H9 (cell line): ENCODE results near the gene AP2A2. TPM values are rescaled to one million over a fixed set of nuclear protein-coding genes. Genes with fewer than 3 reads are reported as not detected.

Experiments
- DNase-seq: peaks from one replicate; pipeline ENCODE4 v3.0.0-alpha.2; 2017
- H2AFZ ChIP-seq: one replicate; pipeline ENCODE4 v1.6.1; 2013; ENCODE audit warnings: mild to moderate bottlenecking, low read length, control low read depth, moderate library complexity
- H2AK5ac ChIP-seq: 2 replicates; pipeline ENCODE4 v1.6.1; 2013; ENCODE audit warnings: low read length, control low read depth, mixed read lengths; ENCODE audit not compliant: insufficient read length
- H2BK120ac ChIP-seq: one replicate; pipeline ENCODE4 v1.6.1; 2013; ENCODE audit warnings: low read depth, mild to moderate bottlenecking, low read length, control low read depth, inconsistent platforms; ENCODE audit not compliant: poor library complexity, severe bottlenecking
- H2BK12ac ChIP-seq: 2 replicates; pipeline ENCODE4 v1.6.1; 2013; ENCODE audit warnings: low read length, control low read depth, mixed read lengths, low read depth; ENCODE audit not compliant: insufficient read length
- H2BK15ac ChIP-seq: 2 replicates; pipeline ENCODE4 v1.6.1; 2013; ENCODE audit warnings: low read depth, low read length, control low read depth
- H2BK20ac ChIP-seq: one replicate; pipeline ENCODE4 v1.6.1; 2013; ENCODE audit warnings: low read depth, mild to moderate bottlenecking, low read length, control low read depth, inconsistent platforms; ENCODE audit not compliant: poor library complexity, severe bottlenecking
- H2BK5ac ChIP-seq: 2 replicates; pipeline ENCODE4 v1.6.1; 2013; ENCODE audit warnings: low read length, control low read depth, mixed read lengths; ENCODE audit not compliant: insufficient read length
- H3K14ac ChIP-seq: 2 replicates; pipeline ENCODE4 v1.6.1; 2013; ENCODE audit warnings: low read length, control low read depth; ENCODE audit not compliant: insufficient read depth
- H3K18ac ChIP-seq: 2 replicates; pipeline ENCODE4 v1.6.1; 2013; ENCODE audit warnings: low read depth, mild to moderate bottlenecking, mixed read lengths, low read length, control low read depth; ENCODE audit not compliant: insufficient read length
- H3K23ac ChIP-seq: 2 replicates; pipeline ENCODE4 v1.6.1; 2013; ENCODE audit warnings: low read length, control low read depth, mixed read lengths, low read depth; ENCODE audit not compliant: insufficient read length
- H3K23me2 ChIP-seq: 2 replicates; pipeline ENCODE4 v1.6.1; 2013; ENCODE audit warnings: low read depth, mild to moderate bottlenecking, mixed read lengths, low read length, control low read depth; ENCODE audit not compliant: insufficient read length, poor library complexity, severe bottlenecking
- H3K27ac ChIP-seq: 2 replicates; pipeline ENCODE4 v1.5.1; 2013; ENCODE audit warnings: low read length, control low read depth, mixed read lengths, low read depth; ENCODE audit not compliant: insufficient read length
- H3K27me3 ChIP-seq: 2 replicates; pipeline ENCODE4 v1.6.1; 2013; ENCODE audit warnings: low read length, control low read depth, inconsistent platforms; ENCODE audit not compliant: insufficient read depth
- H3K4ac ChIP-seq: 2 replicates; pipeline ENCODE4 v1.6.1; 2013; ENCODE audit warnings: low read depth, mild to moderate bottlenecking, control low read depth, inconsistent platforms, low read length, moderate library complexity
- H3K4me1 ChIP-seq: 2 replicates; pipeline ENCODE4 v1.6.1; 2013; ENCODE audit warnings: low read length, control low read depth, inconsistent platforms; ENCODE audit not compliant: insufficient read depth
- H3K4me2 ChIP-seq: 2 replicates; pipeline ENCODE4 v1.6.1; 2013; ENCODE audit warnings: low read length, control low read depth, mixed read lengths; ENCODE audit not compliant: insufficient read length, insufficient read depth
- H3K56ac ChIP-seq: 2 replicates; pipeline ENCODE4 v1.6.1; 2013; ENCODE audit warnings: low read depth, mild to moderate bottlenecking, mixed read lengths, low read length, control low read depth; ENCODE audit not compliant: insufficient read length
- H3K79me1 ChIP-seq: 2 replicates; pipeline ENCODE4 v1.6.1; 2013; ENCODE audit warnings: low read depth, mild to moderate bottlenecking, moderate library complexity, low read length, control low read depth, inconsistent platforms; ENCODE audit not compliant: insufficient read depth, poor library complexity, severe bottlenecking
- H3K79me2 ChIP-seq: 2 replicates; pipeline ENCODE4 v1.6.1; 2013; ENCODE audit warnings: low read length, control low read depth, inconsistent platforms; ENCODE audit not compliant: insufficient read depth
- H3K9ac ChIP-seq: 2 replicates; pipeline ENCODE4 v1.6.1; 2013; ENCODE audit warnings: low read length, control low read depth, mixed read lengths; ENCODE audit not compliant: insufficient read length; ENCODE audit errors: extremely low read depth
- H3K9me3 ChIP-seq: one replicate; pipeline ENCODE4 v1.6.1; 2013; ENCODE audit warnings: low read depth, low read length, inconsistent platforms; ENCODE audit not compliant: control insufficient read depth
- H3T11ph ChIP-seq: one replicate; pipeline ENCODE4 v1.6.1; 2013; ENCODE audit warnings: mild to moderate bottlenecking, low read length, control low read depth, inconsistent platforms
- H4K20me1 ChIP-seq: one replicate; pipeline ENCODE4 v1.6.1; 2013; ENCODE audit not compliant: control insufficient read depth, insufficient read length, insufficient read depth
- H4K5ac ChIP-seq: 2 replicates; pipeline ENCODE4 v1.6.1; 2013; ENCODE audit warnings: low read depth, mild to moderate bottlenecking, mixed read lengths, low read length, control low read depth; ENCODE audit not compliant: insufficient read length
- H4K8ac ChIP-seq: replicated peaks from 2 replicates; pipeline ENCODE4 v1.6.1; 2013; ENCODE audit warnings: low read length, control low read depth, mixed read lengths, low read depth; ENCODE audit not compliant: insufficient read length
- H4K91ac ChIP-seq: 2 replicates; pipeline ENCODE4 v1.6.1; 2013; ENCODE audit warnings: low read depth, mild to moderate bottlenecking, moderate library complexity, mixed read lengths, low read length, control low read depth; ENCODE audit not compliant: insufficient read length
- H3K27ac Mint-ChIP-seq, 3 experiments: 2 replicates in 2 of 3; 3 replicates in 1 of 3; pipeline ENCODE4 v1.8.0; 2020 to 2021; ENCODE audit warnings: mixed read lengths in 3 of 3, mild to moderate bottlenecking in 1 of 3, moderate library complexity in 1 of 3
- H3K27me3 Mint-ChIP-seq: 2 replicates; pipeline ENCODE4 v1.8.0; 2021; ENCODE audit warnings: low read depth, mild to moderate bottlenecking, moderate library complexity, mixed read lengths
- H3K36me3 Mint-ChIP-seq, 3 experiments: 2 replicates in 2 of 3; 3 replicates in 1 of 3; pipeline ENCODE4 v1.8.0; 2020 to 2021; ENCODE audit warnings: low read depth in 3 of 3, mixed read lengths in 3 of 3; ENCODE audit not compliant: insufficient read depth in 1 of 3
- H3K4me1 Mint-ChIP-seq, 2 experiments: 2 replicates each; pipeline ENCODE4 v1.8.0; 2020; ENCODE audit warnings: mixed read lengths in 2 of 2
- H3K4me3 Mint-ChIP-seq, 2 experiments: 2 replicates in 1 of 2; 3 replicates in 1 of 2; pipeline ENCODE4 v1.8.0; 2020 to 2021; ENCODE audit warnings: mild to moderate bottlenecking in 2 of 2, mixed read lengths in 2 of 2, moderate library complexity in 1 of 2
- H3K9me3 Mint-ChIP-seq, 2 experiments: 2 replicates in 1 of 2; 3 replicates in 1 of 2; pipeline ENCODE4 v1.8.0; 2020; ENCODE audit warnings: mild to moderate bottlenecking in 2 of 2, mixed read lengths in 2 of 2, moderate library complexity in 1 of 2
- CTCF ChIP-seq: fragments of 200-600 bp; sonication (generic); conservative IDR thresholded peaks from 3 replicates; pipeline ENCODE4 v1.8.0; 2021; ENCODE audit warnings: antibody characterized with exemption, mild to moderate bottlenecking
- WGBS: extraction: QIAGEN DNeasy Blood & Tissue Kit; methylation state at CpG from one replicate; pipeline ENCODE4 v1.1.7; 2013; ENCODE audit warnings: missing lambda C conversion rate, low lambda C conversion rate, mixed read lengths; ENCODE audit not compliant: insufficient read length; ENCODE audit errors: extremely low coverage; 5-methylcytosine and 5-hydroxymethylcytosine counted together
- total RNA-seq: library from RNA; stranded (reverse); gene quantifications from 2 replicates; pipeline ENCODE4 v1.2.1, GENCODE V29; 2021

AP2A2 gene
- total RNA-seq, 1 experiment from 2014 or later, result 53.7 TPM

GRCh38 chr11:910044-910588, 15.6 kb upstream of the AP2A2 start:
- Histone ChIP-seq H2BK120ac (no peak overlapping the region), H3K23ac (no peak overlapping the region), H3K9me3 (no peaks in the 10 kb centered on the region), H3K79me1 (peaks cover 6% of the 10 kb centered on the region), H2AK5ac (no peak overlapping the region), H3K14ac (peak overlapping the region; percentile 48; the same call in 1 of the 2 replicates), H3K4me1 (no peaks in the 10 kb centered on the region; the same call in 1 of the 2 replicates), H4K20me1 (peaks cover 3% of the 10 kb centered on the region), H2BK12ac (no peak overlapping the region), H3K9ac (peak overlapping the region; percentile 69), H2BK20ac (no peak overlapping the region), H3T11ph (no peak overlapping the region), H3K23me2 (peaks cover 18% of the 10 kb centered on the region), H3K27ac (no peak overlapping the region), H4K91ac (no peak overlapping the region), H3K4ac (no peak overlapping the region), H2AFZ (no peak overlapping the region), H3K79me2 (peaks cover 3% of the 10 kb centered on the region; the same call in 1 of the 2 replicates), H4K8ac (no peak overlapping the region), H4K5ac (no peak overlapping the region), H3K4me2 (peak overlapping the region; percentile 70), H3K18ac (no peak overlapping the region), H3K27me3 (no peaks in the 10 kb centered on the region), H3K56ac (no peak overlapping the region), H2BK15ac (no peak overlapping the region), H2BK5ac (no peak overlapping the region)
- no CpG with 5 or more reads among the region's 38 CpGs for WGBS
- no peaks in the 10 kb centered on the region; a peak in 1 of 5 replicates for H3K9me3 Mint-ChIP-seq
- DNase-seq, result no peak
- H3K36me3 Mint-ChIP-seq, result peaks cover 0 to 29% (median 17%) of the 10 kb centered on the region in 3 experiments; a peak in 6 of 7 replicates
- TF ChIP-seq CTCF, result no peak
- peaks cover 9 to 14% of the 10 kb centered on the region in 2 experiments for H3K4me1 Mint-ChIP-seq
- H3K27ac Mint-ChIP-seq, result peak overlapping the region in 1 of 3 experiments; percentile 81; a peak in 2 of 7 replicates
- no peaks in the 10 kb centered on the region for H3K27me3 Mint-ChIP-seq
- H3K4me3 Mint-ChIP-seq, result peak overlapping the region; percentile 94 to 98
